ENCODE data around the gene INPP5D.

GRCh38 chr2:233084488-233084887 lies 24.3 kb downstream of the INPP5D start:
- TF ChIP-seq, protein P1, sequence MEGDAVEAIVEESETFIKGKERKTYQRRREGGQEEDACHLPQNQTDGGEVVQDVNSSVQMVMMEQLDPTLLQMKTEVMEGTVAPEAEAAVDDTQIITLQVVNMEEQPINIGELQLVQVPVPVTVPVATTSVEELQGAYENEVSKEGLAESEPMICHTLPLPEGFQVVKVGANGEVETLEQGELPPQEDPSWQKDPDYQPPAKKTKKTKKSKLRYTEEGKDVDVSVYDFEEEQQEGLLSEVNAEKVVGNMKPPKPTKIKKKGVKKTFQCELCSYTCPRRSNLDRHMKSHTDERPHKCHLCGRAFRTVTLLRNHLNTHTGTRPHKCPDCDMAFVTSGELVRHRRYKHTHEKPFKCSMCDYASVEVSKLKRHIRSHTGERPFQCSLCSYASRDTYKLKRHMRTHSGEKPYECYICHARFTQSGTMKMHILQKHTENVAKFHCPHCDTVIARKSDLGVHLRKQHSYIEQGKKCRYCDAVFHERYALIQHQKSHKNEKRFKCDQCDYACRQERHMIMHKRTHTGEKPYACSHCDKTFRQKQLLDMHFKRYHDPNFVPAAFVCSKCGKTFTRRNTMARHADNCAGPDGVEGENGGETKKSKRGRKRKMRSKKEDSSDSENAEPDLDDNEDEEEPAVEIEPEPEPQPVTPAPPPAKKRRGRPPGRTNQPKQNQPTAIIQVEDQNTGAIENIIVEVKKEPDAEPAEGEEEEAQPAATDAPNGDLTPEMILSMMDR (IDR thresholded peaks at IDR 0.05; ENCODE audit: low read length) = no peak
- no peak for TF ChIP-seq EZH2 (IDR thresholded peaks at IDR 0.05; ENCODE audit: borderline replicate concordance, low read length)

All from OCI-LY1 (cell line).